Stimulated activated CD4-positive, alpha-beta T cell treated with anti-CD3 and anti-CD28 coated beads, Interleukin-1b, Interleukin-23, amount 100 ng/mL, for 48 hours (primary cell): ENCODE measurements around the gene HIP1R.
"Not testable (repeated sequence)": the region's sequence is repeated elsewhere in the genome, so short reads cannot be mapped to it uniquely, and the experiment has no call there.

Experiments
- DNase-seq: peaks from one replicate; pipeline ENCODE4 v3.0.0-alpha.2; 2020

Gene HIP1R

DNA sequence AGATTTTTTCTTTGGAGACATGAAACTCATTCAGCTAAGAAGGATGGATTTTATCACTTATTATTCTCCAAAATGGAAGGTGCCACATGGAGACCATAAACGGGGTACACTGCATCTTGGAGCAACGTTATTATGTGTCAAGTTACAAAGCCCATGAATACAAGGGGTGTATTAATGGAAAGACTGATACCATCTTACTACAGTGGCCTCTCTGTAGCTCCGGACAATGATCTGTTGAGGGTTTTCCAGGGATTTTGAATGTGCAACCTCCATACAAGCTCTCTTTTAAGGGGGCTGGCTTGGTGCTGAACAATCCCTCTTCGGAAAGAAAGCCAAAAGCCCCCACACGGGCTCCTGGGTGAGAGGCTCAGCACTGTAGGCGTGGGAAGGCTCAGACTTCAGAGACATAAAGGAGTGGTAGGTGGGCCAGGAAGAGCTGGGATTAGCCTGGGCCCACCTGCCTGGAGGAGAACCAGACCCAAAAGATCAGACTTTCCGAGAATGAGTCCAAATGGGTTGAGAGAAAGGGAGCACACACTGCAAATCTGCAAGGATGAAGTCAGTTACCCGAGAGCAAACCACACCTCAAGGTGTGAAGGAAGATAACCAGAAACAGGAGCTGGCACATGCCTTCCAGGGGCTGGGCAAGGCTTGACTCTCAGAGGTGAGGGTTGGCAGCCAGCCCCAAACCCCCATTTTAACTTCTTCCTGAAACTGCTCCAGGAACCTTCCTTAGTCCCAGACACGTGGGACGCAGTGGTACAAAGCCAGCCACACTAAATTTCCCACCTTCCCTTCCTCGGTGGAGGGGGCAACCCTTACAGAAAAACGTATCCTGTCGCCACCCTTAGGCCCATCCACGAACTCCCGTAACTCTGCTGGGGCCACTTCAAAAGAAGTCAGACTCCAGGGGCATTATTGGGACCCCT lies 59.2 kb downstream of the HIP1R start:
- no peak for DNase-seq

DNA sequence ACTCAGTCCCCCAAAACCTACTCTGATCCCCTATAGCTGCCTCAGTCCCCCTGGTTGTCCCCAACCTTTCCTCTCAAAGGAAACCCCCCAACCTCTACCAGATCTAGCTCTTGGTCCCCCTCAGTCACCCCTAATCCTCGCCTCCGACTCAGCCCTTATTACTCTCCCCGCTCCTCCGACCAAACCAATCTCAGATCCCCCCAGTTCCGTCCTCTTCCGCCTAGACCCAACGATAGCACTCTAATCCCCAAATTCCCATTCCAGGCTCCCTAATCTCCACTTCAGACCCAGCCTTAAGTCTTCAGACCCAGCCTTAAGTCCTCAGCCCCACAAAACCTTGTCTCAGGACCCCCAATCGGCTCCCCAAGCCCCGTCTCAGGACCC lies 60.1 kb downstream of the HIP1R start:
- no peak for DNase-seq

DNA sequence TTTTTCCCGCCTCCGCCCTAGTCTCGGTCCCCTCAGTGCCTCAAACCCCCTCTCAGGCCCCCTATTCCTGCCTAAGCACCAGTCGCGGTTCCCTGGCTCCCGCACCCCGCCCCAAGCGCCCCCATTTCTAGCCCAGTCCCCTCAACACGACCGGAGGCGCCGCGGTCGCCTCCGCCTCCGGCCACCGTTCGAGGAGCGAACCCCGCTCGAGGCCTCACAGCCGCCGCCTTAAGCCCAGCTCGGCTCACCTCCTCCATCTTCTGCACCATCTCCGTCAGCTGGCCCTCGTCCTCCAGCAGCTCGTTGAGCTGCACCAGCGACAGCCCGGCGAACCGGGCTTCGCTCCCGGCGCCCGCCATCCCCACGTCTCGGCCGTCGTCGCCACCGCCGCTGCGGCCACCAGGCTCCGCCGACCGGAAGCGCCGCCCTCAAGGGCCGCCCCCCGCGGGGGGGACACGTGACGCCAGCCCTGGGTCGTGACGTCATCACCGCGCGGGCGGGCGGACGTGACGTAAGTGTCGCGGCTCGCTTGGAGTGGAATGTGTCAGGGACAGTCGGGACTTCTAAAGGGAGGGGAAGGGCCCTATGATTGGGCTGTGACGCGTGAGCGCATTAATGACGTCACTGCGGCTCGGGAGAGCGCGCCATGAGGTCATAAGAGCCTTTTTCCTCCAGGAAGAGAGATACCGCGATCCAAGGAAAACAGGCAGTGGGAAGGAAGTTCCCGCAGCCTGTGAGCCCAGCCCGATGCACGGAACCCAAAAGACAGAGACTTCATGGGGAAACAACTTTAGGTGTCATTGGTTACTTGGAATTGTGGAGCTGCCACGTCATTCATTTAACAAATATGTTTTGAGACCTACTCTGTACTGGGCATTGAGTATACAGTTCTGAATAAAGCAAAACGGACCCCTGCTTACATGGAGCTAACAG lies 60.7 kb downstream of the HIP1R start, which contains the start of gene VPS37B:
Gene VPS37B (minus strand): TSS at position 421 of the 933 bp plus-strand sequence. CDS start 62 bp downstream, at position 359.
- DNase-seq = peak; percentile 90

DNA sequence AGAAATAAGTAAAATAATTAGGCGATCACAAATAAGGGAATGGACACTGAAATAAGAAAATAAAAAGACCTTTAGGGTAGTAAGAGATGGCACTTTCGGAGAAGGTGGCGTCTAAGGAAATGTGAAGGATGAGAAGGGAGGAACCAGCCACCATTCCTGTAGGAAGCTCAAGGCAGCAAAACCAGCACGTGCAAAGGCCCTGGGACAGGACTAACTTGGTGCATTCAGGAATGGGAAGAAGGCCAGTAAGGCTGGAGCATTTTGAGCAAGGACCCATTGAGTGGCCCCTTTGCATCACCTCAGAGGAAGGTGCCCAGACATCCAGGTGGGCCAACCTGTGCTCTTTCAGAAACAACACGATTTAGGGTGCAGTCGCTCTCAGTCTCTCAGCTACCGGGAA lies 61.4 kb downstream of the HIP1R start:
- DNase-seq = no peak

DNA sequence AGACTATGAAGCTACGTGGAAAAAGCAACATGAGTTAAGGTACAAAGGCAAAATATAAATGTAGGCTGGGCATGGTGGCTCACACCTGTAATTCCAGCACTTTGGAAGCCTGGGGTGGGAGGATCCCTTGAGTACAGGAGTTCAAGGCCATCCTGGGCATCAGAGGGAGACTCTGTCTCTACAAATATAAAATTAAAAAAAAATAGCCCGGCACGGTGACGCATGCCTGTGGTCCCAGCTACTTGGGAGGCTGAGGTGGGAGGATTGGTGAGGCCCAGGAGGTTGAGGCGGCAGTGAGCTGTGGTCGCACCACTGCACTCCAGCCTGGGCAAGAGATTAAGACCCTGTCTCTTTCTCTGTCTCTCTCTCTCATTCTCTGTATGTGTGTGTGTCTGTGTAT lies 64.6 kb downstream of the HIP1R start:
- no peak for DNase-seq

DNA sequence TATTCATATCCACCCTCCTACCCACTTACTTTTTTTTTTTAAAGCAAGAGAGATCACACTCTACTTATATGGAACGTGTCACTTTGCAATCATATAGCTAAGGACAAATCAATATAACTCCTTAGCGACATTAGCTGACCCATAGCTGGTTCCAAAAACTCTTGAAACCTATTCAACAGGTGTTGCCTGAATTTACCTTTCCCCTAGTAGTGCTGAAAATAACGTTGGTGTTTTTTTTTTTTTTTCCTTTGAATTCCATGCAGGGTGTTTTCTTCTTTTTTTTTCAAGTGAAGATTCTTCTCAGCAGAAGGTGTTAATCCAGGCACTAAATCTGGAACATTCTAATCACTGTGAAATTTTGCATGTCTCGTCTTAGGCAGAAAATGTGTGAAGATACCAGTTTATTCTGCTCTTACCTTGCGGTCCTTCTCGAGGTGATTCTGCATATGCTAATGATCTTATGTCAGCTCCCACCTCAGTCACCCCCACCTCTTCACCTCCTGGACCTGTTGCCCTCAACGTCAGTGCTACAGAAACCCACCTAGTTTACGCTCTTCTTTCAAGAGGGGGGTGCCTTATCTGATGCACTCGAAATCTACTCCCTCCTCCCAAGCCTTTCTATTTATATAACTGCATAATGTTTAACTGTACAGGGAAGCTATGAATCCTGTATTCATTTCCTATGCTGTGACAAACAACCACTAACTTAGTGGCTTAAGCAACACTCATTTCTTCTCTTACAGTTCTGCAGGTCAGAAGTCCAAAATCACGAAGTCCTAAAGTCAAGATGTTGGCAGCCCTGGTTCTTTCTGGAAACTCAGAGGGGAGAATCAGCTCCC lies 67.8 kb downstream of the HIP1R start:
- no peak for DNase-seq

DNA sequence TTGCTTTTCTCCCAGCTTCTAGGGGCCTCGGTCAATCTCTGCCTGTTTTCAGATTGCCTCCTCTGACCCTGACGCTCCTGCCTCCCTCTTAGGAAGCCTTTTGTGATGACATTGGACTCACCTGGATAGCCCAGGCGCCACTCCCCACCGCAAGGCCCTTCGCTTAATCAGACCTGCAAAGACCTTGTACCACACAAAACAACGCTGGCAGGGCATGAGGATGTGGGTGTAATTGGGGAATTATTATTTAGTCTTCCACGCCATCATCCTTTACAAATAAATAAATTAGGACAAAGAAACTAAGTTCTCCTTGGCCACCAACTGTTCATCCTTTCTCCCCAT lies 68.4 kb downstream of the HIP1R start:
- DNase-seq = no peak

DNA sequence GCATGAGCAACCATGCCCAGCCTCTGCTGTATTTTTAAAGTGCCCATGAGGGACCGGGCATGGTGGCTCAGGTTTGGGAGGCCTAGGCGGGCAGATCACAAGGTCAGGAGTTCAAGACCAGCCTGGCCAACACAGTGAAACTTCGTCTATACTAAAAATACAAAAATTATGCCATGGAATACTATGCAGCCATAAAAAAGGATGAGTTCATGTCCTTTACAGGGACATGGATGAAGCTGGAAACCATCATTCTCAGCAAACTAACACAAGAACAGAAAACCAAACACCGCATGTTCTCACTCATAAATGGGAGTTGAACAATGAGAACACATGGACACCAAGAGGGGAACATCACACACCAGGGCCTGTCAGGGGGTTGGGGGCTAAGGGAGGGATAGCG lies 70.0 kb downstream of the HIP1R start:
- not testable (repeated sequence) for DNase-seq

DNA sequence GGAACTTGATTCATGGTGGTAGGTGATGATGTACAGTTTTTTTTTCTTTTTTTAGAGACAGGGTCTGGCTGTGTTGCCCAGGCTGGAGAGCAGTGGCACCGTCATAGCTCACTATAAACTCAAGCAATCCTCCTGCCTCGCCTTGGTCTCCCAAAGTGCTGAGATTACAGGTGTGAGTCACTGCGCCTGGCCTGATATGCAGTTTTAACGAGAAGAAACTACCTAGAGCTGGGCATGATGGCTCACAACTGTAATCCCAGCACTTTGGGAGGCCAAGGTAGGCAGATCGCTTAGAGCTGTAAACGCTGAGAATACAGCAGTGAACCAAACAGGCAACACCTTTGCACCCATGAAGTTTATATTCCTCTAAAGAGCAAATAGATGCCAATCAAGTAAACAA lies 73.7 kb downstream of the HIP1R start:
- no peak for DNase-seq

DNA sequence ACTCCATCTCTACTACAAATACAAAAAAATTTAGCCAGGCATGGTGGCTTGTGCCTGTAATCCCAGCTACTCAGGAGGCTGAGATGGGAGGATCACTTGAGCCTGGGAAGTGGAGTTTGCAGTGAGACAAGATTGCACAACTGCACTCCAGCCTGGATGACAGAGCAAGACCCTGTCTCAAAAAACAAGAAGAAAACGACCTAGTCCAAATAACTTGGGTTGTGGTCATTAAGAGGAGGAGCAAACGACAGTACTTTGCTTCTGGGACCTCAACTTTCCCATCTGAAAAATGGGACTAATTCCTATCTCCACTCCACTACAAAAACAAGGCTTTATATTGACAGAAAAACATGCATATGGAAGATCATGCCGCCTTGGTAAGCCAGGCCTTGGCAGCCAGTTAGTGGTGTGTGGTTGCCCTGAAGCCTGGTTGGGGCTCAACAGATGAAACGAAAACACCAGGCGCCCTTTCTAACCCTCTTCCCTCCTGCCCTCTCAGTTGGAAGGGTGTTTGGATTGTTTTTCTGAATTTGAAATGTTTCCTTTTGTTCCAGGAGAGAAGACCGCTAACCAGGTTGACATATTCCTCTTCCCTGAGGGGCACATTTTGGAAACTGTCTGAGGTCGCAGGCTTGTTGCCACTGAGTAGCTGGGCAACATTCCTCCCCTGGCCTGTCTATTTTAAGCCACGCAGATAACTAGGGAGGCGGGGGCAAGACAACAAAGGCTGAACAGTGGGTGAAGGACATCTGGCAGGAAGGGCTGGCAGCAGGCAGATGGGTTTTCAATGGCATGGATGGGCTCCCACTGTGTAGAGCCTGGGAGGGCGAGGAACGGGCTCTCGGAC lies 74.4 kb downstream of the HIP1R start:
- DNase-seq = no peak
